Breast epithelium (tissue), 4 donors: ENCODE results near the gene AFAP1. TPM values are rescaled to one million over a fixed set of nuclear protein-coding genes. Genes with fewer than 3 reads are reported as not detected.

Experiments
- DNase-seq, 2 donors: peaks; one replicate each; pipeline ENCODE4 v3.0.0-alpha.2; 2019; ENCODE audit warnings: low spot score in 2 of 2
- H3K27ac ChIP-seq, 2 donors: fragments of 200-600 bp; sonication (generic) in 1 of 2; one replicate each; pipeline ENCODE4 v1.5.1; 2016 to 2019; ENCODE audit warnings: mild to moderate bottlenecking in 1 of 2
- H3K27me3 ChIP-seq, 2 donors: fragments of 200-600 bp; sonication (generic) in 1 of 2; one replicate each; pipeline versions ENCODE4 v1.5.1 to v1.6.0; 2017 to 2019; ENCODE audit warnings: control low read depth in 1 of 2, mild to moderate bottlenecking in 1 of 2
- H3K36me3 ChIP-seq: fragments of 200-600 bp; one replicate; pipeline ENCODE4 v1.5.1; 2019
- H3K4me1 ChIP-seq, 2 donors: fragments of 200-600 bp; sonication (generic); one replicate each; pipeline ENCODE4 v1.5.1; 2016 to 2019; ENCODE audit warnings: control low read depth in 1 of 2
- H3K4me3 ChIP-seq, 3 donors: fragments of 200-600 bp; sonication (generic); 1 replicate in 2 of 3; 2 replicates in 1 of 3; pipeline ENCODE4 v1.5.1; 2016 to 2019; ENCODE audit warnings: mild to moderate bottlenecking in 3 of 3, moderate library complexity in 2 of 3
- H3K9me3 ChIP-seq, 2 donors: fragments of 200-600 bp; sonication (generic) in 1 of 2; one replicate each; pipeline ENCODE4 v1.5.1; 2016 to 2019; ENCODE audit warnings: control low read depth in 1 of 2
- CTCF ChIP-seq, 3 donors: fragments of 450-650 bp; IDR thresholded peaks; one replicate each; pipeline ENCODE4 v1.5.1; 2016 to 2017; ENCODE audit warnings: antibody characterized with exemption in 3 of 3, mild to moderate bottlenecking in 3 of 3, moderate library complexity in 3 of 3
- POLR2A ChIP-seq: fragments of 450-650 bp; IDR thresholded peaks from one replicate; pipeline ENCODE4 v1.6.1; 2016; ENCODE audit warnings: antibody characterized with exemption, mild to moderate bottlenecking, moderate library complexity
- POLR2AphosphoS5 ChIP-seq, 3 donors: sonication (generic); formaldehyde crosslinking; IDR thresholded peaks; one replicate each; pipeline ENCODE4 v1.6.1; 2017; ENCODE audit warnings: antibody characterized with exemption in 3 of 3
- intact Hi-C: fragments of 100-400 bp; cut with DNase I; formaldehyde crosslinking; loops from one replicate; pipeline ENCODE4 v1.15.1; 2023; ENCODE audit warnings: low total_unique reads
- total RNA-seq, 3 donors: library from RNA; depleted of rRNA; stranded (reverse); fragments of >200 nt; gene quantifications; one replicate each; pipeline ENCODE4 v1.1.0, GENCODE V29; 2016

The AFAP1 gene
- total RNA-seq, 3 donors from 2014 or later: 14.5 to 21.6 (median 16.6) TPM

GRCh38 chr4:7863911-7864681 lies 75.6 kb downstream of the AFAP1 start:
- Histone ChIP-seq H3K36me3 (no peaks in the 10 kb centered on the region), H3K4me1 (no peaks in the 10 kb centered on the region), H3K27me3 (no peaks in the 10 kb centered on the region), H3K27ac (no peak overlapping the region), H3K4me3 (no peak overlapping the region), H3K9me3 (no peaks in the 10 kb centered on the region)
- no peak for TF ChIP-seq POLR2A
- no peak for TF ChIP-seq CTCF (IDR thresholded peaks at IDR 0.05)
- TF ChIP-seq POLR2AphosphoS5 (IDR thresholded peaks at IDR 0.05): no peak
- DNase-seq: no peak
- intact Hi-C loops: no loop called here

GRCh38 chr4:7862561-7863192 lies 77.0 kb downstream of the AFAP1 start:
- no peak overlapping the region for H3K4me3 ChIP-seq
- H3K27ac ChIP-seq: no peak overlapping the region
- TF ChIP-seq CTCF (IDR thresholded peaks at IDR 0.05) (no peak), POLR2A (no peak), POLR2AphosphoS5 (IDR thresholded peaks at IDR 0.05) (no peak)
- no peaks in the 10 kb centered on the region for H3K36me3 ChIP-seq
- H3K4me1 ChIP-seq: no peaks in the 10 kb centered on the region
- no peak for DNase-seq
- H3K27me3 ChIP-seq: no peaks in the 10 kb centered on the region
- intact Hi-C loops: no loop called here
- no peaks in the 10 kb centered on the region for H3K9me3 ChIP-seq

GRCh38 chr4:7861440-7861881 lies 78.2 kb downstream of the AFAP1 start:
- TF ChIP-seq POLR2AphosphoS5 (IDR thresholded peaks at IDR 0.05) (no peak), POLR2A (no peak), CTCF (IDR thresholded peaks at IDR 0.05) (no peak)
- H3K27me3 ChIP-seq: no peaks in the 10 kb centered on the region
- intact Hi-C loops: no loop called here
- H3K36me3 ChIP-seq: no peaks in the 10 kb centered on the region
- no peak for DNase-seq
- no peaks in the 10 kb centered on the region for H3K9me3 ChIP-seq
- no peaks in the 10 kb centered on the region for H3K4me1 ChIP-seq
- no peak overlapping the region for H3K27ac ChIP-seq
- H3K4me3 ChIP-seq: no peak overlapping the region

GRCh38 chr4:7860600-7861163 lies 79.0 kb downstream of the AFAP1 start:
- H3K4me3 ChIP-seq: no peak overlapping the region
- H3K4me1 ChIP-seq: no peaks in the 10 kb centered on the region
- TF ChIP-seq POLR2A (no peak), CTCF (IDR thresholded peaks at IDR 0.05) (no peak), POLR2AphosphoS5 (IDR thresholded peaks at IDR 0.05) (no peak)
- no peaks in the 10 kb centered on the region for H3K9me3 ChIP-seq
- H3K36me3 ChIP-seq: no peaks in the 10 kb centered on the region
- no peak overlapping the region for H3K27ac ChIP-seq
- intact Hi-C loops: loop anchor here (1.0 kb wide), 1 partner anchor 19 kb away; no protein-coding TSS in a partner anchor
- H3K27me3 ChIP-seq: no peaks in the 10 kb centered on the region
- DNase-seq: no peak

- DNase-seq: no peak
- H3K36me3 ChIP-seq: no peaks in the 10 kb centered on the region
- TF ChIP-seq CTCF (IDR thresholded peaks at IDR 0.05) (no peak), POLR2A (no peak), POLR2AphosphoS5 (IDR thresholded peaks at IDR 0.05) (no peak)
- intact Hi-C loops: no loop called here
- no peak overlapping the region for H3K27ac ChIP-seq
- H3K4me3 ChIP-seq: no peak overlapping the region
- H3K9me3 ChIP-seq: no peaks in the 10 kb centered on the region
- H3K4me1 ChIP-seq: no peaks in the 10 kb centered on the region
- no peaks in the 10 kb centered on the region for H3K27me3 ChIP-seq
Measured at GRCh38 chr4:7859326-7859725, 80.3 kb downstream of the AFAP1 start.
